ENCODE data around the gene PRKCD. TPM values are rescaled to one million over a fixed set of nuclear protein-coding genes. Genes with fewer than 3 reads are reported as not detected.

Gene PRKCD
- total RNA-seq, 1 donor: 2.2 TPM

- H2AFZ ChIP-seq (ENCODE audit: low read length): no peak overlapping the region
- peaks cover 41% of the 10 kb centered on the region for H3K79me2 ChIP-seq (ENCODE audit: insufficient read depth, low read length)
- H3K4me3 ChIP-seq (ENCODE audit: insufficient read depth, low read length): no peak overlapping the region
- no peak for TF ChIP-seq CTCF (IDR thresholded peaks at IDR 0.05; ENCODE audit: extremely low read depth, low read depth, low read length)
- peaks cover 17% of the 10 kb centered on the region for H3K4me1 ChIP-seq (ENCODE audit: insufficient read depth, low read length)
- no peaks in the 10 kb centered on the region for H3K9me3 ChIP-seq (ENCODE audit: low read depth, low read length)
- no peaks in the 10 kb centered on the region for H3K36me3 ChIP-seq (ENCODE audit: insufficient read depth, low read length)
- H3K4me2 ChIP-seq (ENCODE audit: insufficient read depth, low read length): no peak overlapping the region
- DNase-seq (ENCODE audit: insufficient read length, low spot score, missing footprints): no peak
- no peaks in the 10 kb centered on the region for H3K27me3 ChIP-seq (ENCODE audit: insufficient read depth, low read length)
- no peak overlapping the region for H3K27ac ChIP-seq (ENCODE audit: low read depth, low read length)
- peaks cover 11% of the 10 kb centered on the region for H4K20me1 ChIP-seq (ENCODE audit: insufficient read depth, low read length)
Observed at GRCh38 chr3:53171827-53172505, 11.0 kb downstream of the PRKCD start.

DNA sequence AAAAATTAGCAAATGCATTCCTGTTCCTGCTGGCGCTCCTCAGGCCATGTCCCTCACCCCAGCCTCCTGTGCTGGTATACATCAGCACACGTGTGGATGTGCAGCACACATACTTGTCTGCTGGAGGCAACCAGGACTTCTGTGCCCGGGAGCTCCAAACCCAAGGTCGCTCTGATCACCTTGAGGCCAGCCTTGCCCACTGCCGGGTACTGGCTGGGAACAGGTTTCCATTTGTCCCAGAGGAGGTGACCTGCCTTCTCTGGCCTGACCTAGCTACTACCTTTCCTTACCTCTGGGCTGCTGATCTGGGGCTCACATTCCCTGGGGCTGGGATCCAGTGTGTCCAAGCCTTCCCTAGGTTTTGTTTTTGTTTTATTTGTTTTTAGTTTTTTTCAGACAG is 12.1 kb downstream of the PRKCD start:
- no peak overlapping the region for H3K4me2 ChIP-seq (ENCODE audit: insufficient read depth, low read length)
- no peak overlapping the region for H3K27ac ChIP-seq (ENCODE audit: low read depth, low read length)
- H4K20me1 ChIP-seq (ENCODE audit: insufficient read depth, low read length): peaks cover 11% of the 10 kb centered on the region
- H3K4me3 ChIP-seq (ENCODE audit: insufficient read depth, low read length): no peak overlapping the region
- no peak overlapping the region for H2AFZ ChIP-seq (ENCODE audit: low read length)
- H3K36me3 ChIP-seq (ENCODE audit: insufficient read depth, low read length): no peaks in the 10 kb centered on the region
- TF ChIP-seq CTCF (IDR thresholded peaks at IDR 0.05; ENCODE audit: extremely low read depth, low read depth, low read length): no peak
- H3K27me3 ChIP-seq (ENCODE audit: insufficient read depth, low read length): no peaks in the 10 kb centered on the region
- H3K79me2 ChIP-seq (ENCODE audit: insufficient read depth, low read length): peaks cover 32% of the 10 kb centered on the region
- peaks cover 13% of the 10 kb centered on the region for H3K4me1 ChIP-seq (ENCODE audit: insufficient read depth, low read length)
- H3K9me3 ChIP-seq (ENCODE audit: low read depth, low read length): no peaks in the 10 kb centered on the region
- DNase-seq (ENCODE audit: insufficient read length, low spot score, missing footprints): peak; percentile 56

- no peaks in the 10 kb centered on the region for H3K9me3 ChIP-seq (ENCODE audit: low read depth, low read length)
- no peaks in the 10 kb centered on the region for H3K27me3 ChIP-seq (ENCODE audit: insufficient read depth, low read length)
- no peak overlapping the region for H3K4me2 ChIP-seq (ENCODE audit: insufficient read depth, low read length)
- H3K79me2 ChIP-seq (ENCODE audit: insufficient read depth, low read length): peaks cover 23% of the 10 kb centered on the region
- H3K27ac ChIP-seq (ENCODE audit: low read depth, low read length): no peak overlapping the region
- H2AFZ ChIP-seq (ENCODE audit: low read length): no peak overlapping the region
- peaks cover 7% of the 10 kb centered on the region for H3K36me3 ChIP-seq (ENCODE audit: insufficient read depth, low read length)
- DNase-seq (ENCODE audit: insufficient read length, low spot score, missing footprints): peak; percentile 69
- no peak overlapping the region for H3K4me3 ChIP-seq (ENCODE audit: insufficient read depth, low read length)
- no peak for TF ChIP-seq CTCF (IDR thresholded peaks at IDR 0.05; ENCODE audit: extremely low read depth, low read depth, low read length)
- H4K20me1 ChIP-seq (ENCODE audit: insufficient read depth, low read length): peaks cover 11% of the 10 kb centered on the region
- H3K4me1 ChIP-seq (ENCODE audit: insufficient read depth, low read length): peaks cover 8% of the 10 kb centered on the region
Observed at GRCh38 chr3:53174346-53175250, 13.6 kb downstream of the PRKCD start.
